ENCODE data around the gene CHRNA3.

The CHRNA3 gene

DNA sequence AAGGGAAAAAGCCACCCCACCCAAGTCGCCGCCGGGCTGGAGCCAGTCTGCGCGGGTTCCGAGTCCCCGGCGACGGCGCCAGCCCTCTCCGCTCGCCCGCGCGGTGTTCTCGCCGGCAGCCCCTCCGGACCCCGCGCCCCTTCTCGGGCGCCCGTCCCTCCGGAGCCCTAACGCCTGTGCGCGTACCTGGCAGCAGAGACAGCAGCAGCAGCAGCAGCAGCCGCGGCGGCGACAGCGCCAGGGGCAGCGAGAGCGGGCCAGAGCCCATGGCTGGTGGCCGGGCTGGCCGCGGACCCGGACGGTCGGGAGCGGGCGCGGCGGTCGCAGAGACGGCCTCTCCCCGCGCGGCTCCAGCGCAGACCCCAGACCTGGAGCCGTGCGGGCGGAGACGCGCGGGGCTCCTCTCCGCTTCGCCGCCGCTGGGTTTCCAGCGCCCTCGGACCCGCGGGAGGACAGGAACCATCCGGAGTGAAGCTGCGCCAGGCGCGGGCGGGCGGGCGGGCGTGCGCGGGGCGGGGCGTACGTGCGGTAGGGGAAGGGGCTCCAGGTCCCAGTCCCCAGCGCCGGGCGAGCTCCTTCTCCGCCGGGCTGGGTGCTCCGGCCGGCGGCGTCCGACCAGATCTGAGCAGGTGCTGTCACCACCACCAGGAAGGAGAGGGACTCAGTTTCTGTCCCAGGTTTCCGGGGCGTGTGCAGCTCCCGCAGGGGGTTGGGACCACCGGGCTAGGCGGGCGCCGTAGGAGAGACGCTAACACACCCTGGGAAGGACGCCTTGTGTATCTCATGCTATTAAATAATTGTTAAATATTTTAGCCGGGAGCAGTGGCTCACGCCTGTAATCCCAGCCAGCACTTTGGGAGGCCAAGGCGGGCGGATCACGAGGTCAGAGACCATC, at the start of gene CHRNA3:
Gene CHRNA3, minus strand, starts transcription at position 470 of the 895 bp plus-strand sequence. Its CDS starts 202 bp downstream, at position 268.
- H3K27ac ChIP-seq (ENCODE audit: low read depth, low read length) = peak within 1 kb of the TSS; percentile 18
- peaks cover 7% of the 10 kb centered on the region for H3K27me3 ChIP-seq (ENCODE audit: control insufficient read depth, insufficient read depth, low read length)
- H3K4me1 ChIP-seq (ENCODE audit: control insufficient read depth, insufficient read depth, low read length) = peaks cover 15% of the 10 kb centered on the region
- no peaks in the 10 kb centered on the region for H3K36me3 ChIP-seq (ENCODE audit: control insufficient read depth, insufficient read depth, low read length)
- no peak within 1 kb of the TSS for H3K9ac ChIP-seq (ENCODE audit: low read length)
- peak within 1 kb of the TSS; percentile 51 for H3K4me3 ChIP-seq (ENCODE audit: low read length)

DNA sequence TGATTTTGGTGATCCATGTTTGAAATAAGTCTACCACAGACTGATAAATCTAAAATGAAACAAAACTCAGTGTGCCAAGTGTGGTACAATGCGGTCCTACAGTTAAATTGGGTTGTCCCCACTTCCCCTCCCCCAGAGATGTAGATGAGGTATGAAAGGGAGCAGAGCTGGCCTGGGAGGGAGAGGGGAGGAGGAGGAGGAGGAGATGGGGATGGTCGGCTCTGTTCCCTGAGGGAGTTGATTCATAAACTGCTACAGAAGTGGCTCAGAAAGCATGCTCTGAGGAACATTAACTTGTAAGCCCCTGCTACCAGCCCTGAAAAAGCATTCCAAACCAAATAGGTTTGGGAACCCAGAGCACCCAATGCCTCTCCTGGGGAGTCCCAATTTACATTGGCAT, 48.2 kb upstream of the CHRNA3 start:
- H3K4me3 ChIP-seq (ENCODE audit: low read length) = no peak overlapping the region
- H3K4me1 ChIP-seq (ENCODE audit: control insufficient read depth, insufficient read depth, low read length) = peaks cover 2% of the 10 kb centered on the region
- no peak overlapping the region for H3K27ac ChIP-seq (ENCODE audit: low read depth, low read length)
- no peaks in the 10 kb centered on the region for H3K36me3 ChIP-seq (ENCODE audit: control insufficient read depth, insufficient read depth, low read length)
- H3K27me3 ChIP-seq (ENCODE audit: control insufficient read depth, insufficient read depth, low read length) = no peaks in the 10 kb centered on the region
- no peak overlapping the region for H3K9ac ChIP-seq (ENCODE audit: low read length)

DNA sequence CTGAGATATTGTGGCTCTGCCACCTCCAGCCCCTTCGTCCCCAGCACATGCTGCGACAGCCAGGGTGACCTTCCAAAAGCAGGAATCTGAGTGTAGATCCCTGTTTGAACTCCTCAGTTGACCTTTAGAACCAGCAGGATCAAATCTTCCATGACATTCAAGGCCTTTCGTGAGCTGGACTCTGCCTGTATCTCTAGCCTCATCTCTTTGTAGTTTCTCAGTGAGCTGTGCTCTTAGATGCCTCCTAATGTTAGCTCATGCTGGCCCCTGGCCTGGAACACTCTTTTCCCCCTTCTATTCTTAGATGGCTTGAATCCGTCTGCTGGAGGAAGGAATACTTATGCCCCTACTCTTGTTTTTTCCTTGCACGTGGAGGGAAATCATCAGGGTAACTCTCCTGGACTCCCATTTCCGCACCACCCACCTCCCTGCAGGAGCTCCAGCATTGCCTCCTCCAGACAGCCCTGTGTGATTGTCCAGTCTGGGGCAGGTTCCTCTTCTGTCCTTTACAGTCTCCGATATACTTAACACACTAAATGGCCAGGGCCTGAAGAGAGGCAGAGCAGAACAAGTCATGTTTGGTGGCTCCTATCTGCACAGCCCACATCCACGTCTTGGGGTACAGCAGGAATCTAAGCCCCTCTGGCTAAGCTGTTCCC, 46.9 kb upstream of the CHRNA3 start:
- H3K4me1 ChIP-seq (ENCODE audit: control insufficient read depth, insufficient read depth, low read length) = no peaks in the 10 kb centered on the region
- no peaks in the 10 kb centered on the region for H3K36me3 ChIP-seq (ENCODE audit: control insufficient read depth, insufficient read depth, low read length)
- no peak overlapping the region for H3K4me3 ChIP-seq (ENCODE audit: low read length)
- H3K27me3 ChIP-seq (ENCODE audit: control insufficient read depth, insufficient read depth, low read length) = no peaks in the 10 kb centered on the region
- no peak overlapping the region for H3K9ac ChIP-seq (ENCODE audit: low read length)
- H3K27ac ChIP-seq (ENCODE audit: low read depth, low read length) = no peak overlapping the region

DNA sequence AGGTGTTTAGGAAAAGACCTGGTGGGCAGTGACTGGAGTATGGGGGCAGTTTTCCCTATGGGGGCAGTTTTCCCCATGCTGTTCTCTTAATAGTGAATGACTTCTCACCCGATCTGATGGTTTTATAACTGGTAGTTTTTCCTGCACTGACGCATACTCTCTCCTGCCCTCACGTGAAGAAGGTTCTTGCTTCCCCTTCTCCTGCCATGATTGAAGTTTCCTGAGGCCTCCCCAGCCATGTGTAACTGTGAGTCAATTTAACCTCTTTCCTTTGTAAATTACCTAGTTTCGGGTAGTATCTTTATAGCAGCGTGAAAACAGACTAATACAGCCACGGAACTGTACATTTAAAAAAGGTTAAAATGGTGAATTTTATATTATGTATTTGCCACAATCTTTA, 45.2 kb upstream of the CHRNA3 start:
- Histone ChIP-seq H3K4me3 (ENCODE audit: low read length) (no peak overlapping the region), H3K27ac (ENCODE audit: low read depth, low read length) (no peak overlapping the region), H3K36me3 (ENCODE audit: control insufficient read depth, insufficient read depth, low read length) (no peaks in the 10 kb centered on the region), H3K4me1 (ENCODE audit: control insufficient read depth, insufficient read depth, low read length) (no peaks in the 10 kb centered on the region), H3K27me3 (ENCODE audit: control insufficient read depth, insufficient read depth, low read length) (no peaks in the 10 kb centered on the region), H3K9ac (ENCODE audit: low read length) (no peak overlapping the region)

DNA sequence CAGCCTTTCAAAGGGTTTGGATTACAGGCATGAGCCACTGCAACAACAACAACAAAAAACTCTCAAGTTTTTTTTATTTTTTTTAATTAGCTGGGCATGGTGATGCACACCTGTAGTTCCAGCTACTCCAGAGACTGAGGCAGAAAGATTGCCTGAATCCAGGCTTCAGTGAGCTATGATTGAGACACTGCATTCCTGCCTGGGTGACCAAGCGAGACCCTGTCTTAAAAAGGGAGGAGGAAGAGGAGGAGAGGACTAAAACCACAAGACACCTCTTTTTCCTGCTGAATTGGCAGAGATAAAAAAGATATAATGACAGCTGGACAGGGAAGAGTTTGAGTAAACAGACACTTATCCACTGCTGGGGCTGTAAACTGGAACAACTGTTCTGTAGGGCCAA, 42.9 kb upstream of the CHRNA3 start:
- no peaks in the 10 kb centered on the region for H3K4me1 ChIP-seq (ENCODE audit: control insufficient read depth, insufficient read depth, low read length)
- no peak overlapping the region for H3K27ac ChIP-seq (ENCODE audit: low read depth, low read length)
- H3K36me3 ChIP-seq (ENCODE audit: control insufficient read depth, insufficient read depth, low read length) = no peaks in the 10 kb centered on the region
- no peak overlapping the region for H3K4me3 ChIP-seq (ENCODE audit: low read length)
- H3K27me3 ChIP-seq (ENCODE audit: control insufficient read depth, insufficient read depth, low read length) = no peaks in the 10 kb centered on the region
- H3K9ac ChIP-seq (ENCODE audit: low read length) = no peak overlapping the region

DNA sequence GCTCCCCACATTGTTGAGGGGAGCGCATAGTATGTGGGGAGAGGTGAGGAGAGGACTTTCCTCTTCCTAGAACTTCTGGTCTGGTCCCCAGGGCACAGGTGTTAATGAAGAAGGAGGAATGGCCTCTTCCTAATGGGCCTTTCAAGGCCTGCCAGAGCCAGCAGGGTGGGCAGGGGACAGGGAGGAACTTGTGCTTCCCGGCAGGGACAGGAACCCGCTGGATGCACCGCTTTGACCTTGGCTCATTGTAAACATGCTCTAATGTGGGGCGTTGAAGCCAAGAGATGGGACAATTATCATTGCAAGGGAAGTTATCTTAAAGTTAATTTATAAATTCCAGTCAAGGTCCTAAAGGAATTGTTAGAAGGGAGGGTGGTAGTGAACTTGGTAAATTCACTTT, 41.2 kb upstream of the CHRNA3 start:
- H3K9ac ChIP-seq (ENCODE audit: low read length) = no peak overlapping the region

DNA sequence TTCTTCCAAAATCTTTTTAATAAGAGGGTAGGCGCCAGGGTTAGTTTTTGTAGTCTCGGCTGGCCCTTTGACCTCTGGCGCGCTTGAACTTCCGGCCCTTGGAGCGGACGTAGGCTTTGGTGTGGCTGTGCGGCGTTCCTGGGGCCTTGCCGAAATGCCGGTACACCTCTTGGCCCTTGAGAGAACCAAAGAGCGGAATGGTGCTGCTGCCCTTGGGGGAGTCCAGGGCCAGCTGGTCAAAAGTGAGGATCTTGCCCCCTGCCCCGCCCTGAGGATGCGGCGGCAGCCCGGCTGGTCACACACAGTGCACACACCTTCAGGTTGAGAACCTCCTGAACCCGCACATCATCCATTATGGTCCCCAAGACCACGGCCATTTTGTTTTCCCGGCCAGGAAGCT, 40.2 kb upstream of the CHRNA3 start:
- Histone ChIP-seq H3K36me3 (ENCODE audit: control insufficient read depth, insufficient read depth, low read length) (no peaks in the 10 kb centered on the region), H3K4me1 (ENCODE audit: control insufficient read depth, insufficient read depth, low read length) (no peaks in the 10 kb centered on the region), H3K27ac (ENCODE audit: low read depth, low read length) (no peak overlapping the region), H3K9ac (ENCODE audit: low read length) (no peak overlapping the region), H3K4me3 (ENCODE audit: low read length) (no peak overlapping the region), H3K27me3 (ENCODE audit: control insufficient read depth, insufficient read depth, low read length) (no peaks in the 10 kb centered on the region)

More for the DNA sequence above, 41.2 kb upstream of the CHRNA3 start:
- Histone ChIP-seq H3K36me3 (ENCODE audit: control insufficient read depth, insufficient read depth, low read length) (no peaks in the 10 kb centered on the region), H3K4me1 (ENCODE audit: control insufficient read depth, insufficient read depth, low read length) (no peaks in the 10 kb centered on the region), H3K4me3 (ENCODE audit: low read length) (no peak overlapping the region), H3K27me3 (ENCODE audit: control insufficient read depth, insufficient read depth, low read length) (no peaks in the 10 kb centered on the region), H3K27ac (ENCODE audit: low read depth, low read length) (no peak overlapping the region)

DNA sequence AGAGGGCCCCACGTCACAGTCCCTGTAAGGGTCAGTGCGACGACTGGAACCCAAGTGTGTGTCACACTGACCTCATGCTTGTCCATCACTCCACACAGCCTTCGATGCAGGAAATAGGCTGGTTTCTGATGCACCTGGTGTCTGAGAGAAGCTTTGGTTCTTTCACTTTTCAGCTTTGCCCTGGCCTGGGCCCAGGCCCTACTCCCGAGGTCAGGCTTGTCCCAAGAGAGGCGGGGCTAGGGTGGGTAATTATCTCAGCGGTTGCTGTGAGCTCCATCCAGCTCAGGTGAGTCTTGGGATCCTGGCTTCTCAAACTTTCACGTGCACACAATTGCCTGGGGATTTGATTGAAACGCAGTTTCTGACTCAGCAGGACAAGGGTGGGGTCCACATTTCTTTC, 39.8 kb upstream of the CHRNA3 start:
- H3K4me3 ChIP-seq (ENCODE audit: low read length) = no peak overlapping the region
- no peaks in the 10 kb centered on the region for H3K36me3 ChIP-seq (ENCODE audit: control insufficient read depth, insufficient read depth, low read length)
- no peak overlapping the region for H3K9ac ChIP-seq (ENCODE audit: low read length)
- H3K27me3 ChIP-seq (ENCODE audit: control insufficient read depth, insufficient read depth, low read length) = no peaks in the 10 kb centered on the region
- H3K4me1 ChIP-seq (ENCODE audit: control insufficient read depth, insufficient read depth, low read length) = no peaks in the 10 kb centered on the region
- no peak overlapping the region for H3K27ac ChIP-seq (ENCODE audit: low read depth, low read length)

DNA sequence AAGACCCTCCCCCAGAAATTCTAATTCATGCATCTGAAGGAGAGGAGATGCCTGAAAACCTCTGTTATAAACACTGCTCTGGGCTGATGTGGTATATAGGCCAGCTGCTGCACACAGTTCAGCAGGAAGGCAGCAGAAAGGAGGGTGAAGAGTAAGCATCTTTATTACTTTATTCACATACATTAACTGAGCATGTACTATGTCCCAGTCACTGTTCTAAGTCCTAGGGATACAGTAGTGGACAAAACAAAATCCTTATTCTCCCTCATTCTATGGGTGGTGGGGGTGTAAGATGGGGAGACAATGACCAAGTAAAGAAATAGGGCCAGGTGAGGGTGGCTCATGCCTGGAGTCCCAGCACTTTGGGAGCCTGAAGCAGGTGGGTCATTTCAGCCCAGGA, 38.0 kb upstream of the CHRNA3 start:
- Histone ChIP-seq H3K4me3 (ENCODE audit: low read length) (no peak overlapping the region), H3K27me3 (ENCODE audit: control insufficient read depth, insufficient read depth, low read length) (no peaks in the 10 kb centered on the region), H3K4me1 (ENCODE audit: control insufficient read depth, insufficient read depth, low read length) (no peaks in the 10 kb centered on the region), H3K27ac (ENCODE audit: low read depth, low read length) (no peak overlapping the region), H3K9ac (ENCODE audit: low read length) (no peak overlapping the region), H3K36me3 (ENCODE audit: control insufficient read depth, insufficient read depth, low read length) (no peaks in the 10 kb centered on the region)

DNA sequence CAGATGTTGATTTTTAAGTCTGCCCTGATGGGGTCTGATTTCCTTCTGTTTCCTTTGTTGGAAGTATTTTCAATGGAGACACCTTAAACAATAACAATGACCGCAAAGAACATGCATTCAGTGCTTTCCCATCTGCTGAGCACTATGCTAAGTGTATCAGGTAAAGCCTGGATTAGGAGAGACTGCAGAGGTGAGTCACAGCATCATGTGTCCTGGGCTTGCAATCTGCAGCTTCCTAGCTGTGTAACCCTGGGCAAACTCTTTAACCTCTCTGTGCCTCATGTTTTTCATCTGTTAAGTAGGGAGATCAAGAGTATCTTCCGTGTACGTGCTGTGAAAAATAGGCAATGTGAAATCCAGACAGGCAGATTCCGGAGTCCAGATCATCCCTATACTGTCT, 33.5 kb upstream of the CHRNA3 start:
- Histone ChIP-seq H3K4me1 (ENCODE audit: control insufficient read depth, insufficient read depth, low read length) (no peaks in the 10 kb centered on the region), H3K4me3 (ENCODE audit: low read length) (no peak overlapping the region), H3K27me3 (ENCODE audit: control insufficient read depth, insufficient read depth, low read length) (no peaks in the 10 kb centered on the region), H3K36me3 (ENCODE audit: control insufficient read depth, insufficient read depth, low read length) (no peaks in the 10 kb centered on the region), H3K27ac (ENCODE audit: low read depth, low read length) (no peak overlapping the region), H3K9ac (ENCODE audit: low read length) (no peak overlapping the region)

DNA sequence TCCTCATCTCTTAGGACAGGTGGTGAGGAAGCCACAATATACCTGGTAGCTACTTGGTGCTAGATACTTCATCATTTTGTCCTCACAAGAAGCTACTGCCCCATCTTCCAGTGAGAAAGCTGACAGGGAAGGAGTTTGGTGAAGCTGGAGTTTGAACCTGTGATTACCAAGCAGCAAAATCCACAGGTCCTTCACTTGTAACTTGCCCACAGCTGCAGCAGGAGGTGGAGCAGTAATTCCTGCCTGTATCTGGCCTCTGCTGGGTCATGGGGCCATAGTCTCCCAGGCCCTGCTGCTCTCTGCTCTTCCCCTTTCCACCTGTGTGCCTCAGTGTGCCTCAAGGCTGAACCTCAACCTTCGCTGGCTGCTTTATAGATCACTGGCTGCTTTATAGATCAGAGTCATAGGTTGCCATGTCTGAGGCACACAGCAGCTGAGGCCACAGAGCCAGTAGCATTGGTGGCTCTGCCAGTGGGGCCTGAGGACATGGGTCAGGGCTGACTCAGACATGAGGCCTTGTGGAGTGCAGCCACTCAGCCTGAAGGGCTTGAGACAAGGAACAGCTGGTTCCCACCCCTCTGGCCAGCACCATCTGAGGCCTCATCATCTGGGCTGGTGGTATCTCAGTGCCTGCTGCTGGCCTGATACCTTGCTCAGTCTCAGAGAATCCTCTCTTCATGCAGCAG, 31.3 kb upstream of the CHRNA3 start:
- Histone ChIP-seq H3K27me3 (ENCODE audit: control insufficient read depth, insufficient read depth, low read length) (no peaks in the 10 kb centered on the region), H3K4me3 (ENCODE audit: low read length) (no peak overlapping the region), H3K4me1 (ENCODE audit: control insufficient read depth, insufficient read depth, low read length) (no peaks in the 10 kb centered on the region), H3K9ac (ENCODE audit: low read length) (no peak overlapping the region), H3K27ac (ENCODE audit: low read depth, low read length) (no peak overlapping the region), H3K36me3 (ENCODE audit: control insufficient read depth, insufficient read depth, low read length) (no peaks in the 10 kb centered on the region)

DNA sequence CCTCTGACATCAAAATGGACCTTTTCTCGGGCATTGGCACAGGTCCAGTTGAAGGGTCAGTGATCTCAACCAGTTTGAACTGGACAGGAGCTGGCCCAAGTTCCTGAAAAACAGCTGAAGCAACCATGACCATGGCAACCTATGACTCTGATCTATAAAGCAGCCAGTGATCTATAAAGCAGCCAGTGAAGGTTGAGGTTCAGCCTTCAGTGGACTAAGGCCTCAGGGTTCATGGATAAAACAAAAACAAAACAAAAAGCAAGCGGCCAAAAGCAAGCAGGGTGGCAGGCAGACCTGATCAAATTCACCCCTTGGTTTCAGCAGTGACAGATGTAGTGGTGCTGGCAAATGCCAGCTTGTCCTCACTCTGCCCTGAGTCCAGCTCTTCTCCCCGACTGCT, 30.2 kb upstream of the CHRNA3 start:
- Histone ChIP-seq H3K4me3 (ENCODE audit: low read length) (no peak overlapping the region), H3K27ac (ENCODE audit: low read depth, low read length) (no peak overlapping the region), H3K4me1 (ENCODE audit: control insufficient read depth, insufficient read depth, low read length) (no peaks in the 10 kb centered on the region), H3K9ac (ENCODE audit: low read length) (no peak overlapping the region), H3K27me3 (ENCODE audit: control insufficient read depth, insufficient read depth, low read length) (no peaks in the 10 kb centered on the region), H3K36me3 (ENCODE audit: control insufficient read depth, insufficient read depth, low read length) (no peaks in the 10 kb centered on the region)
